ENCODE data around the gene RING1. TPM values are rescaled to one million over a fixed set of nuclear protein-coding genes. Genes with fewer than 3 reads are reported as not detected.

RING1 gene
- polyA plus RNA-seq (ENCODE audit: low read depth in 6 of 6), result 10 to 100 TPM in 1 of 6 donors, 1 to 10 TPM in 5; 2.8 to 12.1 (median 7.4) TPM

GRCh38 chr6:33208091-33208967, at the start of gene RING1:
Gene RING1 (plus strand): TSS chr6:33208500. CDS start chr6:33208823, 323 bp downstream.
- peaks cover 47 to 66% (median 60%) of the 10 kb centered on the region in 3 donors for H3K4me1 Mint-ChIP-seq
- H3K9me3 Mint-ChIP-seq, result no peaks in the 10 kb centered on the region
- peaks cover 10% of the 10 kb centered on the region in 2 donors for H3K36me3 Mint-ChIP-seq
- peak within 1 kb of the TSS; percentile 84 to 99 (median 96) for H3K27ac Mint-ChIP-seq
- ATAC-seq (ENCODE audit: low read depth in 2 of 2) (peak; percentile 72 to 77), DNase-seq (peak; percentile 85)
- H3K4me3 Mint-ChIP-seq, result peak within 1 kb of the TSS; percentile 81 to 95 (median 94)
- peaks cover 6 to 16% (median 16%) of the 10 kb centered on the region in 3 donors for H3K27me3 Mint-ChIP-seq

GRCh38 chr6:33160096-33160495, 48.2 kb upstream of the RING1 start:
- no peak overlapping the region for H3K4me3 Mint-ChIP-seq
- DNase-seq (no peak), ATAC-seq (ENCODE audit: low read depth in 2 of 2) (no peak)
- no peaks in the 10 kb centered on the region for H3K36me3 Mint-ChIP-seq
- H3K27me3 Mint-ChIP-seq, result peaks cover 3 to 13% (median 13%) of the 10 kb centered on the region in 3 donors
- no peaks in the 10 kb centered on the region for H3K9me3 Mint-ChIP-seq
- H3K4me1 Mint-ChIP-seq, result peaks cover 12 to 16% (median 14%) of the 10 kb centered on the region in 3 donors
- H3K27ac Mint-ChIP-seq, result peak overlapping the region in 1 of 6 donors; percentile 38

GRCh38 chr6:33160728-33161344, 47.5 kb upstream of the RING1 start:
- DNase-seq, result no peak
- peak overlapping the region; percentile 71 to 93 (median 86) for H3K4me3 Mint-ChIP-seq
- no peaks in the 10 kb centered on the region for H3K36me3 Mint-ChIP-seq
- no peaks in the 10 kb centered on the region for H3K9me3 Mint-ChIP-seq
- peaks cover 12 to 16% (median 14%) of the 10 kb centered on the region in 3 donors for H3K4me1 Mint-ChIP-seq
- H3K27me3 Mint-ChIP-seq, result peaks cover 3 to 20% (median 18%) of the 10 kb centered on the region in 3 donors
- peak overlapping the region in 3 of 6 donors; percentile 62 to 76 (median 72) for H3K27ac Mint-ChIP-seq
- no peak for ATAC-seq (ENCODE audit: low read depth in 2 of 2)

- H3K4me3 Mint-ChIP-seq, result peak overlapping the region; percentile 81 to 95 (median 90)
- H3K4me1 Mint-ChIP-seq, result peaks cover 12 to 16% (median 14%) of the 10 kb centered on the region in 3 donors
- H3K27ac Mint-ChIP-seq, result peak overlapping the region in 5 of 6 donors; percentile 72 to 91 (median 86)
- DNase-seq (peak; percentile 79), ATAC-seq (ENCODE audit: low read depth in 2 of 2) (peak; percentile 93 to 96)
- H3K36me3 Mint-ChIP-seq, result no peaks in the 10 kb centered on the region
- H3K27me3 Mint-ChIP-seq, result peaks cover 3 to 26% (median 26%) of the 10 kb centered on the region in 3 donors
- no peaks in the 10 kb centered on the region for H3K9me3 Mint-ChIP-seq
Observed at GRCh38 chr6:33161354-33162331, 46.7 kb upstream of the RING1 start.

- H3K4me3 Mint-ChIP-seq, result no peak overlapping the region
- peaks cover 3 to 30% (median 26%) of the 10 kb centered on the region in 3 donors for H3K27me3 Mint-ChIP-seq
- ATAC-seq (ENCODE audit: low read depth in 2 of 2), result no peak
- peaks cover 12 to 16% (median 14%) of the 10 kb centered on the region in 3 donors for H3K4me1 Mint-ChIP-seq
- H3K27ac Mint-ChIP-seq, result no peak overlapping the region
- no peak for DNase-seq
- H3K36me3 Mint-ChIP-seq, result no peaks in the 10 kb centered on the region
- H3K9me3 Mint-ChIP-seq, result no peaks in the 10 kb centered on the region
Observed at GRCh38 chr6:33163540-33163939, 44.8 kb upstream of the RING1 start.

- no peak for ATAC-seq (ENCODE audit: low read depth in 2 of 2)
- Mint-ChIP-seq H3K27ac (peak overlapping the region in 2 of 6 donors; percentile 44 to 52), H3K4me1 (peaks cover 12 to 18% (median 16%) of the 10 kb centered on the region in 3 donors), H3K4me3 (no peak overlapping the region), H3K36me3 (no peaks in the 10 kb centered on the region), H3K27me3 (peaks cover 3 to 30% (median 26%) of the 10 kb centered on the region in 3 donors), H3K9me3 (no peaks in the 10 kb centered on the region)
- DNase-seq, result no peak
Observed at GRCh38 chr6:33164176-33164575, 44.1 kb upstream of the RING1 start.

GRCh38 chr6:33164665-33165373, 43.5 kb upstream of the RING1 start:
- no peak for ATAC-seq (ENCODE audit: low read depth in 2 of 2)
- H3K9me3 Mint-ChIP-seq, result no peaks in the 10 kb centered on the region
- DNase-seq, result no peak
- peak overlapping the region in 1 of 8 donors; percentile 75 for H3K4me3 Mint-ChIP-seq
- H3K4me1 Mint-ChIP-seq, result peaks cover 12 to 24% (median 17%) of the 10 kb centered on the region in 3 donors
- no peak overlapping the region for H3K27ac Mint-ChIP-seq
- no peaks in the 10 kb centered on the region for H3K36me3 Mint-ChIP-seq
- peaks cover 3 to 30% (median 26%) of the 10 kb centered on the region in 3 donors for H3K27me3 Mint-ChIP-seq

GRCh38 chr6:33165581-33166258, 42.6 kb upstream of the RING1 start:
- H3K27me3 Mint-ChIP-seq, result peaks cover 3 to 30% (median 26%) of the 10 kb centered on the region in 3 donors
- DNase-seq (no peak), ATAC-seq (ENCODE audit: low read depth in 2 of 2) (no peak)
- H3K36me3 Mint-ChIP-seq, result no peaks in the 10 kb centered on the region
- no peaks in the 10 kb centered on the region for H3K9me3 Mint-ChIP-seq
- no peak overlapping the region for H3K27ac Mint-ChIP-seq
- H3K4me1 Mint-ChIP-seq, result peaks cover 21 to 28% (median 23%) of the 10 kb centered on the region in 3 donors
- no peak overlapping the region for H3K4me3 Mint-ChIP-seq

- no peaks in the 10 kb centered on the region for H3K9me3 Mint-ChIP-seq
- no peak for ATAC-seq (ENCODE audit: low read depth in 2 of 2)
- H3K4me1 Mint-ChIP-seq, result peaks cover 18 to 22% (median 18%) of the 10 kb centered on the region in 3 donors
- H3K36me3 Mint-ChIP-seq, result no peaks in the 10 kb centered on the region
- peaks cover 3 to 30% (median 26%) of the 10 kb centered on the region in 3 donors for H3K27me3 Mint-ChIP-seq
- no peak overlapping the region for H3K4me3 Mint-ChIP-seq
- DNase-seq, result no peak
- H3K27ac Mint-ChIP-seq, result no peak overlapping the region
Observed at GRCh38 chr6:33166363-33166762, 41.9 kb upstream of the RING1 start.

GRCh38 chr6:33166811-33167210, 41.5 kb upstream of the RING1 start:
- peaks cover 13 to 18% (median 14%) of the 10 kb centered on the region in 3 donors for H3K4me1 Mint-ChIP-seq
- H3K27ac Mint-ChIP-seq, result no peak overlapping the region
- no peak for ATAC-seq (ENCODE audit: low read depth in 2 of 2)
- DNase-seq, result no peak
- H3K4me3 Mint-ChIP-seq, result no peak overlapping the region
- H3K27me3 Mint-ChIP-seq, result peaks cover 3 to 30% (median 26%) of the 10 kb centered on the region in 3 donors
- no peaks in the 10 kb centered on the region for H3K9me3 Mint-ChIP-seq
- no peaks in the 10 kb centered on the region for H3K36me3 Mint-ChIP-seq

GRCh38 chr6:33167374-33168283, 40.7 kb upstream of the RING1 start:
- H3K9me3 Mint-ChIP-seq, result no peaks in the 10 kb centered on the region
- ATAC-seq (ENCODE audit: low read depth in 2 of 2), result no peak
- H3K27me3 Mint-ChIP-seq, result peaks cover 6 to 35% (median 30%) of the 10 kb centered on the region in 3 donors
- no peak overlapping the region for H3K4me3 Mint-ChIP-seq
- H3K36me3 Mint-ChIP-seq, result no peaks in the 10 kb centered on the region
- peaks cover 10 to 14% (median 13%) of the 10 kb centered on the region in 3 donors for H3K4me1 Mint-ChIP-seq
- no peak overlapping the region for H3K27ac Mint-ChIP-seq
- DNase-seq, result no peak

Data from naive B cell (primary cell).